Activated gamma-delta T cell treated with anti-CD3 and anti-CD28 coated beads, Interleukin-2, amount 50 U/mL, for 16 hours (primary cell): Measurements from ENCODE around the gene SERINC2.
"Not testable (repeated sequence)": the region's sequence is repeated elsewhere in the genome, so short reads cannot be mapped to it uniquely, and the experiment has no call there.

ENCODE experiments used
- DNase-seq: peaks from one replicate; pipeline ENCODE4 v3.0.0-alpha.2; 2020; ENCODE audit warnings: low read depth

Gene SERINC2

DNA sequence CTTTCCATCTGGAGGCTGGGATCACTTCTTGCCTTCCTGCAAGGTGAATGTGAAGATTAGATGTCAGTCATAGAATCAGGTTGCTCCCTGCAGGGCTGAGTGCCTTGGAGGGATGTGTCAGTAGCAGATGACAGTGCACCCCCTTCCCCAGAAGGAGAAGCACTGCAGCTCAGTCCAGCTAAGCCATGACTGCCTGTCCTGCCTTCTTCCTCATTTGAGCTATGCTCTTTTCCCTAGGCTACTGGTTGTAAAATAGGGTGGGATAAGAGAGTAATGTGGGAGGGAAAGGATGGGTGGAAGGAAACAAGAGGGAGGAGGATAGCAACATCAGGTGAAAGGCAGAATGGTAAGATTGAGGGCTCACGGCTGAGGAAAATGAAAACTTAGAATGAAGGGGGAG lies 29.0 kb upstream of the SERINC2 start:
- no peak for DNase-seq

DNA sequence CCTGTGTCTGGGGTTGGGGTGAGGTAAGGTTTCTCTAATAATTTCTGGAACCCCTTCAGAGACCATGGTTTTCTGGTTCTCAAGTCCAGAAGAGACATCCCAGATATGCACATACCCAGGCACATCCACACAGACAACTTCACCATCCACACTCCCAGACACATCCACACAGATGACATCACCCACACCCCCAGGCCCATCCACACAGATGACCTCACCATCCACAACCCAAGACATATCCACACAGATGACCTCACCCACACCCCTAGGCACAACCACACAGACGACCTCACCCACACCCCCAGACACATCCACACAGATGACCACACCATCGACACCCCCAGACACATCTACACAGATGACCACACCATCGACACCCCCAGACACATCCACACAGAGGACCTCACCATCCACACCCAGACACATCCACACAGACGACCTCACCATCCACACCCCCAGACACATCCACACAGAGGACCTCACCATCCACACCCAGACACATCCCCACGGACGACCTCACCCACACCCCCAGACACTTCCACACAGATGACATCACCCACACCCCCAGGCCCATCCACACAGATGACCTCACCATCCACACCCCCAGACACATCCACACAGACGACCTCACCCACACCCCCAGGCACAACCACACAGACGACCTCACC lies 26.3 kb upstream of the SERINC2 start:
- DNase-seq: not testable (repeated sequence)

DNA sequence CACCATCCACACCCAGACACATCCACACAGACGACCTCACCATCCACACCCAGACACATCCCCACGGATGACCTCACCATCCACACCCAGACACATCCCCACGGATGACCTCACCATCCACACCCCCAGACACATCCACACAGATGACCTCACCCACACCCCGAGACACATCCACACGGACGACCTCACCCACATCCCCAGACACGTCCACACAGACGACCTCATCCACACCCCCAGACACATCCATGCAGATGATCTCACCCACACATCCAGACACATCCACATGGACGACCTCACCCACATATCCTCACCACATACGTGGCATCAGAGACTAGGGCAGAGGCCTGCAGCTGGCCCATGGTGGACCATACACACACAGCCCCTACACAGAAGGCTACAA lies 25.4 kb upstream of the SERINC2 start:
- no peak for DNase-seq

DNA sequence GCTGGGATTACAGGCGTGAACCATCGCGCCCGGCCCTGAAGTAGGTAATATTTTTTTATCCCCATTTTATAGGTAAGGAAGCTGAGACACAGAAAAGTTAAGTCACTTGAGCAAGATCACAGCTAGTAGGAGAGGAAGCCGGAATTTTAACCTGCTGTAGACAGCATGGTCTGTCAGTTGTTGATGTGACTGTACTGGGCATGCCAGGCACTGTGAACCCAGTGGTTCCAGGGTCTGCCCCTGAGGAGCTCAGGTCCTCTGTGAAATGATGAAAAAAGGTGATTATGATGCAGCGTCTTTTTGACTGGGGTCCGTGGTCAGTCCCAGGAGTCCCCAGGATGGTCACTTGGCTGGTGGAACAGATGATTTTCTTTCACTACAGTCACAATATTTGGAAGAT lies 23.4 kb upstream of the SERINC2 start:
- DNase-seq: no peak

DNA sequence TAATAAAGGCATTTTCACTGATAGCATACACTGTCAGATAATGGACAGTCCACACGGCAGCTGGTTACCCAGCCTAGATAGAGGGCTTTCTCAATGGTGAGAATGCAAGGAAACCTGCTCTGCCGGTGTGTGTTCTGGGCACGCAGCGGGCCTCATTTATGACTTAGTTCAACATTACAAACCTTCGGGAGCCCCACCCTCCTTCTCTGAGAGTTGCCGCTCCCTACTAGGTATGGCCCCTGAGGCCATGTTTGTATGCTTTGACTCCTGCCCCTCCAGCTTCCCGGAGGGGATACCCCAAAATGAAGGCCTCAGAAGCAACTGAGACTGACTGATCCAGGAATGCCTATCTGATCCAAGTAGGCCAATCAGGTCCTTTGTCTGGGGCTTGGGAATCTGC lies 22.9 kb upstream of the SERINC2 start:
- DNase-seq: no peak

DNA sequence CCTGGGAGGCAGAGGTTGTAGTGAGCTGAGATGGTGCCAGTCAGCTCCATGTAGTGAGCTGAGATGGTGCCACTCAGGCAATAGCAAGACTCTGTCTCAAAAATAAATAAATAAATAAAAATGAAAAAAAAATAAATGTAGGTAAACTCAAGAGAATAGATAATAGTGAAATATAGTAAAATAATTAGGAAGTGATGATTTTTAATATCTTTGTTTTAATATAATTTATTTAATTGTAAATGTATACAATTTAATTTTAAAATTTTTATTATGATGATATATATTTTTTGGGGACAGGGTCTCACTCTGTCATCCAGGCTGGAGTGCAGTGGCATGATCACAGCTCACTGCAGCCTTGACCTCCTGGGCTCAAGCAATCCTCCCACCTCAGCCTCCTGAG lies 19.6 kb upstream of the SERINC2 start:
- no peak for DNase-seq

DNA sequence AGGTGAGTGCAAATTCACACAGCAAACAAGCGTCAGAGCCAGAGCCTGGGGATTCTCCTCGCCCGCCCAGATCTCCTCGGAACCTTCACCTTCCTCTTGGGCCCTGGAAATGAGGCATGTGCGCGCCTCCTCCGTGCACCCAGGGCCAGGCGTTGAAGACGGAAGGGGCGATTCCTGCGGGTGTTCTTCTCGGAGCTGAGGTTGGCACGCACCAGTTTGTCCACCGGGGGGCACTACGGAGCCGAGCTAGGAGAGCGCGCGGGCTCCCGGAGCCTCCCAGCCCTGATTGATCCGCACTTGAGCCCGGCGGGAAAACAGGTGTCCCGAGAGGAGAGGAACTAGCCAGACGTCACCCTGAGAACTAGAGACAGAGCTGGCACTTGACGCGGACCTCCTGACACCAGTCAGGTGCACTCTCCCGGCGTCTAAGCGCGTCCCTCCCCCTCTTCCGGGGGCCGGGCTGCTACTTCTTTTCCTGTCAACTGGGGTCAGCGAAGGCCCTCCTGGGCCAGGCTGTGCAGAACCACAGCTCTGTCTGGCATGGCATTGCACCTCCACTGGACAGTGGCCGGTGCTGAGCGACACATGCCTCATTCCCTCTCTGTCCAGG lies 18.3 kb upstream of the SERINC2 start:
- peak; percentile 58 for DNase-seq

DNA sequence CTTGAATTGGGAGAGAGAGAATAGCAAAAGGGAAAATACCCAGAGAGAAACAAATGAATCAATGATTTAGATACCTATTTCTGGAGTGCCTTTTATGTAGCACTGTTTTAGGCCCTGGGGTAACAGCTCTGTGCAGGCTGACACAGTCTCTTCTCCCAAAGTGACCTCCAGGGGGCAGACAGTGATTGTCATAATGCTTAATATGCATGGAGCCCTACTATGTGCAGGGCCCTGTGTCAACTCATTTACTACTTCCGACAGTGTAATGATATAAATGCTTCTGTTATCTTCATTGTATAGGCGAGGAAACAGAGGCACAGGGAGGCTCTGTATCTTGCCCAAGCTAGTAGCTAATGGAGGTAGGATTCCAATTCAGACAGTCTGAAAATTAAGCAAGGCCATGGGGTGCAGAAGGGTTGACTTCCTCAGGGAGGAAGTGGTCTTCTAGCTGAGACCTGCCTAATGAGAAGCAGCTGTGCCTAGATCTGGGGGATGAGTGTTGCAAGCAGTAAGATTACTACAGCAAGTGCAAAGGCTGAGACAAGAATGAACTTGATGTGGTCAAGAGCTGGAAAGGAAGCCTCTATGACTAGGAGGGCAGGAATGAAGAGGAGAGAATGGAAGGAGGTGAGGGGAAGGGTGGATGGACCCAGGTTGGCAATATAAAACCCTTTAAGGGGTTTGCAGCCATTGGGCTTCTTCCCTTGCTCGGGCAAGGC lies 16.2 kb upstream of the SERINC2 start:
- DNase-seq: no peak

DNA sequence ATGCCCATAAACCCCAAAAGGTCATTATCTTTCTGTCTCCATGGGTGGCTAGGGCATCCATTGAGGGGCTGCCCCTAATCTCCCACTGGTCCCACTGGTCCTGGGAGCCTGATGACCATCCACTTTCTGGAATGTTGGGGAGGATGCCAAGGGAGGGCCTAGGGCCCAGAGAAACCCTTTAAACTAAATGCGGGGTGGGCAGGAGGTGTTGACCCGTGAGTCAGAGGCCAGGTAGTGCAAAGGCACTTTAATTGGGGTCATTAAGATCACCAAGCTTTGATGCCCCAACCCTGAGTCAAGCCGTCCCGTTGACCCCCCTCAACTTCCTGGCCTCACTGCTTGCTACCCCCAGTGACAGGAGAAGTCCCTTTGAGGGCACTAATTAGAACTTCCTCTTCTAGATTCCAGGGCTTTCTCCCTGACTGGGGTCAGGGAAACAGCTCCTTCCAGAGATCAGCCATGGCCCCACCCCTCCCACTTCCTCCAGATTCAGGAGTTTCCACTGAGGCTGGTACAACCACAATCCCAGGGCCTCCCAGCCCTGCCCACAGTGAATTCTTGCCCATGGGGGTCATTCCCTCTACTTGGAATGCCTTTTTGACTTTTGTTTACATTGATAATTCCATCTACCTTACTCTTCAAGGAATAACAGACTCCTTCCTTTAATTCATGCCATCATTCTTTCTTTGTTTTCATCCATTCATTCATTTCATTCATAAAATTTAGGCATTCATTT lies 15.5 kb upstream of the SERINC2 start:
- DNase-seq: no peak

DNA sequence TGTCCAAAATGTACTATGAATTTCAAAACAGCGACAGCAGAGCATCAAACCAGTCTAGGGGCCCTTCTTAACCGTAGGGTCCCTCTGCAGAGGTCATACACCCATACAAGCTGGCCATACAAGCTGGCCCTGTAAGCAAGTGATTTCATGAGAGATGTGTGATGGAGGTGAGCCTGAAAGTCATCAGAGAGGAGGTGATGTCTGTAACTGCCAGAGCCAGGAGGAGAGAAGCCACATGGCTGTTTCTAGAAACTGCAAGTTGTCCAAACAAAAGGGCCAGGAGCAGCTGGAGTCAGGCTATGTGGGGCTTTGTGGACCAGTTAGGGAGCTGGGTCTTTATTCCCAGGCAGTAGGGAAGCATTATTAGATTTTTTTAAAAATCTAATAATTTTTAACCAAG lies 14.8 kb upstream of the SERINC2 start:
- no peak for DNase-seq

DNA sequence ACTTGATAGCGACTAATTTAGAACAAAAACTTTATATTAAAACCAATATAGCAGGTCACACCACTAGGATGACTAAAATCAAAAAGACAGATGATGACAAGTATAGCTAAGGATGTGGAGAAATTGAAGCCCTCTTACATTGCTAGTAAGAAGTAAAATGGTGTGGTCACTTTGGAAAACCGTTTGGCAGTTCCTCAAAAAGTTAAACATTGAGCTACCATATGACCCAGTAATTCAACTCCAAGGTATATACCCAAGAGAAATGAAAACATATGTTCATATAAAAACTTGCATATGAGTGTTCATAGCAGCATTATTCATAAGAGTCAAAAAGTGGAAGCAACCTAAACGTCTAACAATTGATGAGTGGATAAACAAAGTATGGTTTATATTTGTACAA lies 13.0 kb upstream of the SERINC2 start:
- no peak for DNase-seq

DNA sequence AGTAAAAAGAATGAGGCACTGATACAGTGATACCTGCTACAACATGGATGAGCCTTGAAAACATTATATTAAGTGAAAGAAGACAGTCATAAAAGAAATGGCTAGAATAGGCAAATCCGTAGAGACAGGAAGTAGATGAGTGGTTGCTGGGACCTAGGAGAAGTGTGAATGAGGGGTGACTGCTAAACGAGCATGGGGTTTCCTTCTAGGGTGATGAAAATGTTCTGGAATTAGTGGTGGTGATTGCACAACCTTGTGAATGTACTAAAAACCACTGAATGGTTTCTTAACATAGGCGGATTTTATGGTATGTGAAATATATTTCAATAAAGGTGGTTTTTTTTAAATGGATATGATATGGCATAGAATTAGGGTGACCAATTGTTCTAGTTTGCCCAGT lies 12.6 kb upstream of the SERINC2 start:
- no peak for DNase-seq

DNA sequence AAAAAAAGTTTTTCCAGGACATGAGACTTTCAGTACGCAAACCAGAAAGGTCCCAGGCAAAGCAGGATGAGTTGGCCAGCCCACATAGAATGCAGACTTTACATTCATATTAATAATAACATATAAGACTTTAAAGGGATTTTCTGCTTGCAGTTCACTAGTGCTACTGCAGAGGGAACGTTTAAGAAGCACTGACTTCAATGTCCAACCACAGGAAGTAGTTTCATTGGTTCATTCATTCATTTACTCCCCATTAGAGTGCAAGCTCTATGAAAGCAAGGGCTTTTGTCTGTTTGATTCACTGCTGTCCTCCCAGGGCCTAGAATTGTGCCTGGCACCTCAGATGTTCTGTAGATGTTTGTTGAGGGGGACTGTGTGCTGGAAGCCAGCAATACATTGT lies 11.8 kb upstream of the SERINC2 start:
- DNase-seq: no peak

DNA sequence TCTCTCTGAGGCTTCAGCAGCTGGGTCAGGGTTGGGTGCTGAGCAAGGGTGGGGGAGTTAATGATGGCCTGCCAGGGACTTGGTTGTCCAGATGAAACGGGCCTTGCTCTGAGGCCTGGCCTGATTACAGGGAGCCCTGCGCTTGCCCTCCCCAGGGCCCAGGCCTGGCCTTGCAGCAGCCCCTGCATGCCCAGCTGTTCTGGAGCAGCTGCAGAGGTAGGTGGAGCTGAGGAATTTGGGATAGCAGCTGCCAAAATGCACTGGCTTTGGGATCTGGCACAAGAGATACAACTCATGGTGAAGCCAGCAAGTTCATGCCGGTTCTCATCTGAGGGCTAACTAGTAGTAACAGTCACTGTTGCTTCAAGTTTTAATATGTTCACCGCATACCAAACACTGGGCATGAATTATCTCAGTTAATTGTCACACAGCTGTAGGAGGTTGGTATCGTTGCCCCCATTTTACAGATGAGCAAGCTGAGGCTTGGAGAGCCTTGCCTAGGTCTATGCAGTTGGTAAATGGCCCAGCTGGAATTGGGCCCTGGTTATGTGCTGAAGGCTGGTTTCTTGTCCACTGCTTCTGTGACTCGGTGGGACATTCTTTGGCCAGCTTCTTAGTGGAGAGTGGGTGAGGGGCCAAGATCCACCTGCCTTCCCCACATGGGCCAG lies 7.3 kb upstream of the SERINC2 start:
- no peak for DNase-seq

DNA sequence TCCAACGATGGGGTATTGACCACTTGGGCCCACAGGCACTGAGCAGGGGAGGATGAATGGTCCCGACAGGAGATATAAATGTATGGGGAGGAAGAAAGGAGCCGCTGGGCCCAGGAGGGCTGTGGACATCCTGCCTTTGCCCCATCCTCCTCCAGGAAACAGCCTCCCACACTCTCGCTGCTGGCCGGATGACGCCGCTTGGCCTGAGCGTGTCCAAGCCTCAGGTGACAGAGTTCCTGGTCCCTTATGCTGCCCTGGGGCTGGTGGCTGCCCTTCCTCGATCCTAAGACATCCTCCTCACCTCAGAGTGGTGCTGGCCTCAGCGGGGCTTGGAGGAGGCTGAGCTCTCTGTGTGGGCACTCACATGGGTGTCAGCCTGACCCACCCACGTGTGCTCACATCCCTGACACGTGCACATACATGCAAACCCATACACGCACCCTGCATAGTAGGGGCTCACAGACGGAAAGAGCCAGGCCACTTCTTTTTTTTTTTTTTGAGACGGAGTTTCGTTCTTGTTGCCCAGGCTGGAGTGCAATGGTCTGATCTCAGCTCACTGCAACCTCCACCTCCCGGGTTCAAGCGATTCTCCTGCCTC lies 5.9 kb upstream of the SERINC2 start:
- no peak for DNase-seq

DNA sequence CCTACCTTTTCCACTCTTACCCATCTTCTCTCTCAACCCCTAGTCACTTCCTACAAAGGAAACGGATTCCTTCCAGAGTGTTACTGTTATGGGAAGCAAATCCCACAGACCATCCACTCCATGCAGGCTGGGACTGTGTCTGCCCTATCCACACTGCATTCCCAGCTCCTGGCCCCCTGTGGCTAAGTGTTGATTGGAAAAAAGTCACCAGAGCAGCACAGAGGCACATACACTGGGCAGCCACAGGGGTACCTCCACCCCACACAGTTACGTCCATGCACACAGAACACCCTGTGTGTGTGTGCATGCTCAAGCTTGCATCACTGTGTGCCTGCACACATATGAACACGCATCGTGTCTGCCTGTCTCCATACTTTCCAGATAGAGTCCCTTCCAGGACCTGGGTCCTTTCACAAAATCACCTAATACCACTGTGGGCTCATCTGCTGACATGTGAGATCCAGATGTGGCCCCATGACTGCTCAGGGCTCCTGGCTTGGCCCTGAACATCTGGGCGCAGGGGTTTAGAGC lies 4.2 kb upstream of the SERINC2 start:
- DNase-seq: no peak

DNA sequence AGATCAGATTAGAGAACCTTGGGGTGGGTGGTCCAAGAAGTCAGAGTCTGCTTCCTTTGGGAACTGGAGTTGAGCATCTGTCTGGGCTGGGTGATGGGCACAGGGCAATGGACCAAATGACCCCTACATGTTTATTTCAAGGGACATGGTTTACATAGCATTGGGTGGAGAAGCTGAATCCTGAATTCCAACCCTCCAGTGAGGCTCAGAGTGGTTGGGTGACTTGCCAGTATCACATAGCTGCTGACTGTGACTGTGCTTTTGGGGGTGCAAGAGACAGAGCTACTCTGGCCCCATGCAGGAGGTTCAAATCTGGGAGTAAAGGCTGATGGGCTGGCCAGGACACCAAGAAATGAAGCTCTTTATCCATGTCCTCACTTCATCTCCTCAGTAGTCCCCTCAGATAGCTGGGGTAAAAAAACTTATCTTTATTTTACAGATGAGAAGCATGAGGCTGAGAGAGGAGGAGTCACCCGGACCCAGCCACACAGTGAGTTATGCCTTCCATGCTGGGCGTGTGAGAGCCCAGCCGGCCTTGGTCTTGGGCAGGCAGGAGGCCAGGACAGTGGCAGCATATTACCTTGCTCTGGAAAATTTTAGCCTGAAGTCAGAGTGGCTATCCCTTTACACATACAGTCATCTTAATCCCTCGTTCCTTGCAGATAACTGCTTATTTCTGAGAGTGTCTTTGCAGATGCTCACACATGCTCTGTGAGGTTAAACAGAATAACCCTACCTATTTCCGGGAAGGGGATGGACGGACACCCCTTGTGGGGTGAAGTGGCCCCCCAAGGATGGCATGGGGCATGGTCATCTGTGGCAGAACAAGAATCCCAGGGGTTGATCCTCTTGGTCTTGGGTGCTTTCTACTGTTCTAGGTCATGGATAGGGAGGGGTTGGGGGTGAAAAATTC lies 2.8 kb upstream of the SERINC2 start:
- no peak for DNase-seq

DNA sequence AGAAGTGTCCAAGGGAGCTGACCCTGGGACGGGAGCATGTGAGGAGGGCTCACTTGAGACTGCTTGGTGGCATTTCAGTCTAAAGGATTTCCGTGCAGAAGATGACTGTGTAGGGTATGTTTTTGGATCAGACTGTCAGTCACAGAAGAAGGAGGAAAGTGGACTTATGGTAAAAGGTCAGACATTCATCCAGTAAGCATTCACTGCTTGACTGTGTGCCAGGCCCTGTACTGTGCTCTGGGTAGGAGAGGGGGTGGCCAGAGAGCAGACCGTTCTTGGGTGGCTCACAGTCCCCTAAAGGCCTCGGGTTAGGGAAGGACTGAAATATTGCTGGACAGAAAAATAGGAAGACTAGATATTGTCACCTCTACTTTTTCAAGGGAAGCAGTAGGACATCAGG lies 2.1 kb upstream of the SERINC2 start:
- DNase-seq: no peak

DNA sequence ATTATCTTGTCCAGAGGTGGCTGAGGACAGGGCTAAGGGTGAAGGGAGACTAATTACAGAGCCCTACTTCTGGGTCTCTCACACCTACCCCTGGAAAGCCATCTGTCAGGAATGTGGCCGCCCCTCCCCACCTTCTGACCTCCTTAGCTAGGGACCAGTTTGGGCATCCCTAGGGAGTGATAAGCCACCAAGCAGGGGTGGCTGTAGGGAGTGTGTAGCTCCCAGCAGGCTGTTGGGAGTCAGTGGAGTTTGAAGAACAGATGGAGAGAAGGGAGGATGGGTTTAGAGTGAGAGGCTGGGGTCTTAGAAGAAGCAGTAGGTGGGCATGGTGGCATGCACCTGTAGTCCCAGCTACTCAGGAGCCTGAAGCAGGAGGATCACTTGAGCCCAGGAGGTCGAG lies 808 bp upstream of the SERINC2 start:
- DNase-seq: no peak

DNA sequence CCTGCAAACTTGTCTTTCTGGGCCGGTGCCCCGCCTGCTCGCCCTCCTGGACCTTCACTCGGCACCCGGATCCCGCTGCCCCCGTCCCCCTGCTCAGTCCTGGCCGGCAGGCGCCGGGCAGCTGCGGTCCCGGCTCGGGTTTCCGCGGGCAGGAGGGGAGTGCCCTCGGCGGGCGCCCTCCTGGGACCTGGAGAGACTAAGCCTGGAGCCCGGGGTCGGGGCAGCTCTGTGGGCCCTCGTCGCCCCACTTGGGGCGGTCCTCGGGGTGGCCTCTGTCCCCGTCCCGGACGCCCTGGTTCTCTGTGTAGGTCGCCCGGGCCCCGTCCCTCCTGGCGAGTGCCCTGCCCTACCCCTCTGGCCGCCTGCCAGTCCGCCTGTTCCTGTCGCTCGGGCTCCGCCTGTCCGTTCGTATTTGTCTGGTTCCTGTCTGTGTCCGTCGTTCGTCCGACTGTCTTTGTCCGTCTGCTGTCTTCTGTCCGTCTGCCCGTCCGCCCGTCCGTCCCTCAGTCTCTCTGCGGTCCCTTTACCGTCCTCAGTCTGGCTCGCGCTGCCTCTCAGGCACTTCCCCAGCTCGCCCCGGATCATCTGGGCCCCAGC lies 490 bp downstream of the SERINC2 start:
- no peak for DNase-seq
